SW 1271 (cell line): ENCODE data around the gene MXD1.
"Not testable (repeated sequence)": the region's sequence is repeated elsewhere in the genome, so short reads cannot be mapped to it uniquely, and the experiment has no call there.

Source experiments
- DNase-seq, 2 experiments: peaks; one replicate each; lab custom pipeline; 2025; lab: John Stamatoyannopoulos, UW

Gene MXD1

DNA sequence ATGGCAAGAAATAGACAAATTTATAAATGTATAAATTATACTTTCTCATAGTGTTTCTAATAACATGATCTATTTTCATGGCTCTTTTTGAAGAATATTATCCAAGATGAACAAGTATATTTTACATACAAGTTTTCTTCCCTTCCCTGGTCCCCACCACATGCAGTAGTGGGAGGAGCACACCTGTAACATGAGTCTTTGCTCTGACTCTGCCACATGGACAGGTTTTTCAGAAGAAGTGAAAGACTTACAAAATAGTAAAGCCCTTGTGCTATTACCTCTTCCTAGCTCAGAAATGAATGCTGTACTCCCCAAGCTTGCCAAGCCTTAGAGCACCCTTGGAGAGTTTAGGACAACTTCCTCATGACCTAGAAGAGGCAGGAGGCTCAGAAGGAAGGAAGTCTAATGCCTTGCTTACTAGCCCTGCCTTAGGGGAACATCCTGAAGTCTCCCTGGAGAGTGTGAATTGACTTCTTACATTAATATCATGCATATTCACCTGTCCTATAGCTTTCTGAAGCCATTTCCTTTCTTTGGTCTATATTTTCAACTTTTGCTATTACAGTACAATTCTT, 18.4 kb downstream of the MXD1 start:
- no peak for DNase-seq

DNA sequence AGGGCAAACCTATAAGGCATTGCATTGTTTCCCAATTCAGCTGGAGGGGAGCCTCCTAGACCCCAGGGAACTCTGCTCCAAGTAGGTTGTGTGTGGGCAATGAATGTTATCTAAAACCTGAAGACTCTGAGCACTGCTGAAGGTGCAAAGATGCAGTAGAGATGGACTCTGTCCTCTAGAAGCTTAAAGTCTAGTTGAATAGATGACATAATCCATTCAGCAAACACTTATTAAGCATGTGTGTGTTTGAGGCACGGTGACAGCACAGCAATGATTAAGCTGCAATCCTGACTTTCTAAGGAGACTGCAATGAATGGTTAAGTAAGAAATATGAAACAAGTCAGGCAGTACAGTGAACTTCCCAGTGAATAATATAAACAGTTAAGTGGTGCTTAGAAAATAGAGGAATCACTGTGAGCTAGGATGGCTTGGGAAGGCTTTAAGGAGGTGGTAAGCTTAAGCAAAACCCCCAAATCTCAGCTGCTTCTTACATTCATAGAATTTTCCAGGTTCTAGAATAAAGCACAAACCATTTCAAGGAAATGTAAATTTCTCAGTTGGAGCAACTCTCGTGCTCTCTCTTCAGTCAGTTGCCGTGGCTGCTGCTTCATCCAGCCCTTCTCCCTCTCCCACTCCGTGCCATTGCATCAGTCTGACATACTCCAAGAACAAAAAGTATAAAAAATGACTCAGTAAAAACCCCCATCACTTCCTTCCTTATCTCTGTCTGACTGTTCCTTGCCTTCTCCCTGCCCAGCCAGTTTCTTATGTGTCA, 19.1 kb downstream of the MXD1 start:
- DNase-seq: peak in 1 of 2 experiments; percentile 10

DNA sequence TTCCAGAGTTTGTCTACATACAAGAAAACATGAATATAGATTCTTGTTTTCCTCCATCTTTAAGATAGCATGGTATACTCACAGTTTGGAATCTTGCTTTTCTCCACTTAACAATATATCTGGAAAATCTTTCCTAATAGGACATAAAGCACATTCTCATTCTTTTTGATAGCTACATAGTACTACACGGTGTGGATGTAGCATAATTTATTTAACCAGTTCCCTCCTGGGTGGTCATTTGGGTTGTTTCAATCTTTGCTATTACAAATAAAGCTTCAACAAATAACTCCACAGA, 19.7 kb downstream of the MXD1 start:
- DNase-seq: no peak

DNA sequence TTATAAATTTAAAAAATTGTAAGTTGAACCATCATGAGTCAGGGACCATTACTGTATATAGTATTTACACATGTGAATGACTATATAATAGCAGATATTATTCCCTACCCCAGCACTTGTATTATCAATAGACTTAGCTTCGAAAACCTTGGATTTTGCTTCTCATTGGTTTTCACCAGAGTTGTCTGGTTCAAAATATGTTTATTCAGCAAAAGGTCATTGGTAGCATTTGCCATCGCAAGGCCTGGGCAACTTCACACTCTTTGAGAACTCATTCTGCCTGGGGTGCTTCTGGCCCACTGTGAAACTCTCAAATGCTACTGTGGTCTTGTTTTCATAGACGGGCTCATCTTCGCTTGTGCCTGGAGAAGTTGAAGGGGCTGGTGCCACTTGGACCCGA, 20.1 kb downstream of the MXD1 start:
- no peak for DNase-seq

DNA sequence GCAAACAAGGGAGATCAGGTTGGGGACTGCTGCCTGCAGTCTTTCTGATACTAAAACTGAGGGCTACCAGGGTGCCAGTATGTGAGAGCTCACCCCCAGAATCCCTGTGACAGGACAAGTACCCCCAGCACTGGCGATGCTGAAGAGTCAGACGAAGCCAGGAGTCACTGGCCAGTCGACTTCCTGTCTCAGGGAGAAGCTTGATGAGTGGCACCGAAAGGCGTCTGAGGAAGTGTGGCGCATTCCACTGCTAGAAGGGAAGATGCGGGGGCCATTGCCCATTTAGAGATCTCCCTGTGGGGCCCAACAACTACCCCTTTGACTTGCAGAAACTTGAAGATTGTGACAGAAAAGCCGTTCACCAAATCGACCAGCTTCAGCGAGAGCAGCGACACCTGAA, 22.0 kb downstream of the MXD1 start:
- no peak for DNase-seq

DNA sequence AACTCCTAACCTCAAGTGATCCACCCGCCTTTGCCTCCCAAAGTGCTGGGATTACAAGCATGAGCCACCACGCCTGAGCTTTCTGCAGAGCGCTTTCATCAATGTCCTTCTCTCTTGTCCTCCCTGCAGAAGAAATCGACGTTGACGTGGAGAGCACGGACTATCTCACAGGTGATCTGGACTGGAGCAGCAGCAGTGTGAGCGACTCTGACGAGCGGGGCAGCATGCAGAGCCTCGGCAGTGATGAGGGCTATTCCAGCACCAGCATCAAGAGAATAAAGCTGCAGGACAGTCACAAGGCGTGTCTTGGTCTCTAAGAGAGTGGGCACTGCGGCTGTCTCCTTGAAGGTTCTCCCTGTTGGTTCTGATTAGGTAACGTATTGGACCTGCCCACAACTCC, 23.1 kb downstream of the MXD1 start:
- DNase-seq: no peak

DNA sequence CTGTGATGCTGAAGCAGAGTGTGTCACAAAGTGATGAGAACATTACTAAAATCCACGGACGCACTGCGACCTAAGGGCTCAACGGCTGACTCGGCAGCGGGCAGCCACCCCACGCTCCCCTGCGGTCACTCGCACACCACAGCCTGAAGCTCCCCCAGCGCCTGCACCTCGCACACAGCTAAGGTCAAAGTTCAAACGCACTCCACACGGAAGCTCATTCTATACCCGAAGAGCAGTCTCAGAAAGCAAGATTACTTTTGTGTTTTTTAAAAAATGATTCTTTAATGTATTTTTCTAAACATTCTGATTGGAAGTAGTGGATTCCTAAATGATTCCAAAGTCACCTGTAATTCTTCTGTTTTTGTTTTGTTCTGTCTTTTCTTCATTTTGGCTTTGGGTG, 24.8 kb downstream of the MXD1 start:
- no peak for DNase-seq

DNA sequence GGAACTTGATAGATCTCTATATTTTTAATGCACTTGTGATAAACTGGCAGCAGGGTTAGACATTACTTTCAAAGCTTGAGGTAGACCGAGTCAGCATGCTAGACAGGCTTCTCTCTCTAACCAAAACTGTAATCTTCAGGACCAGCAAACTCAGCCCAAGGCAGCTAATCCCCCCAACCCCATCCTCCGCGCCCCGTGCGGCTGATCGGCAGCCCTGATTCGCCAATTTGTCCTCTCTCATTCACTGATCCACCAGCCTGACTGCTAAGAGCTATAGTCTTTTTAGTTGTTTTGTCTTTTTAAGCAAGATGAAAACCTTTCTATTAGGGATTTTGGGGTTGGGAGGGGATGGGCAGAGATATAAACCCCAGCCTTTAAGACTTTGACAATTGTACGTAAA, 25.8 kb downstream of the MXD1 start:
- no peak for DNase-seq

DNA sequence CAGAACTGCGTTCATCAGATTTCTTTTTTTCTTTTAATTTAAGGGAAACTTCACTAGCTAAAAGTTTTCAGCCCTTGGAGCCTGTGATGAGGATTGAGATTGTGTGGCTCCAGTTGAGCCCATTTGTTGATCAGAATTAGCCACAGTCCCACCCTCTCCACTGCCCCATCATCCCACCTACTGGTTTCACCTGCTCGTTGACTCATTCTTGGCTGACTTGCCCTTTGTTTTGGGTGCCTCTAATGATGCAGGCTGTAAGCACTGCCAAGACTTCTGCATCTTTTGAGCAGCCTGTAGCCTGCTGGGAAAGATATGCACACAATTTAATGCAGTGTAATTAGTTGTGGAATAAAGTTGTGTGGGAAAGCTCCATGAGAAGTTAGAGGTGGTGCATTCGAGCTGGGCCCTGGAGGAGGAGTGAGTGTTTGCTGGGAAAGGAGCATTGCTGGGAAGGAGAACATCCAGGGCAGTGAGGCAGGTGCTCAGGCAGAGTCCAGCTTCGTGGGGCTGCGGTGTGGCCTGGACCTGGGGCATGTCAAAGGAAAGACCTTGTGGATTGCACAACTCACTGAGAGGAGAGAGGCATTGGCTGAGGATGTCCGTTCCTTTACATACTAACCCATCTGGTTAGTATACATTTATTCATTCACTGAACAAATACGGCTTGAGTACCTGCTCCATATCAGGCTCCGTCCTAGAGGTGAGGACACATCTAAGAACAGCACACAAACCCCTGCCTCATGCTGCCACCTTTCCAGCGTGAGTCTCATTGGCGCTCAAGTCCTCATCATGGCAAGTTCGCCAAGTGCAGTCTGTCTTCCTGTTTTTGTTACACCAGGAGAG, 28.3 kb downstream of the MXD1 start:
- DNase-seq: no peak

DNA sequence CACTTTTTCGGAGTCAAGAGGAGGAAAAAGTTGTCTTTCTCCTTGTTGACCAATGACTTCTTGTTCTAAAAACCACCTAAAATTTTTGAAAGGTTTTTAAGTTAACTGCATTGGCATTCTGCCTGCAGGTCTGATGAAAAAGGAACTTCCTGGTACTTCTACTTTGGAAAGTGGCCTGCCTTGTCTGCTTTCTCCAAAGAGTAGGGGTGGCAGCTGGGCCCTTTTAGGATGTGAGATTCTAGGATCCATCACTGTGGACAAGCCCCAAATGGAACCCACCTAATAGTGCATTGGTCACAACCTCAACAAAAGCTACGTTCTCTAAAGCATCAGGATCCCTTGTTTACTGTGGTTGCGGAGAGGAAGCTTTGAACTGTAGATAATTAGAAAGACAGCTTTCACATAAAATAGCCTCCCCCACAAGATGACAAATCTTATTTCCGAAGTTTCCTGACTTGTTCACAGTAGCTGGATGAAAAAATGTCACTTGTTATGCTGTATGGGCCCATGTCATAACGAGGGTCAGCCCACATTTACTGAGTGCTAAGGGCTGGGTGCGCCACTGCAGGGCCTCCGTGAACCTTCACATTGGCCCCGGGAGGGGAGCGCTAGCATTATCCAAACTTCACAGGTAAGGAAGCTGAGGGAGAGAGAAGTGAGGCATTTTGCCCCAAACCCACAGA, 29.1 kb downstream of the MXD1 start:
- DNase-seq: no peak

DNA sequence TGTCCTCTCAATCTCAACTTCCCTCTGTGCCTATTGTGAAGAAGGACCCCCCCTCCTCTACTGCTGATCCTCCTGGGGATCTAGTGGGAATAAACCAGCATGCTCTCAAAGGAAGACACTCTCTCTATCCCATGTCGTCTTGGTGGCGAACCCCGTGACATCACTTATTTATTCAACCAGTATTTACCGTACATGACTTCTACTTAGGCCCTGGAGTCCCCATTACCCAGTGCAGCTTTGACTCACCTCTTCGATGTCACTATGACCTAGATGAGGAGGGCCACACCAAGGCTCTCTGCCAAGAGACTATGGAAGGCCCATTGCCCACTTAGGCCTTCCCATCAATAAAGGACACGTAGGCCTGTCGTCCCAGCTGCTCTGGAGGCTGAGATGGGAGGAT, 29.8 kb downstream of the MXD1 start:
- no peak for DNase-seq

DNA sequence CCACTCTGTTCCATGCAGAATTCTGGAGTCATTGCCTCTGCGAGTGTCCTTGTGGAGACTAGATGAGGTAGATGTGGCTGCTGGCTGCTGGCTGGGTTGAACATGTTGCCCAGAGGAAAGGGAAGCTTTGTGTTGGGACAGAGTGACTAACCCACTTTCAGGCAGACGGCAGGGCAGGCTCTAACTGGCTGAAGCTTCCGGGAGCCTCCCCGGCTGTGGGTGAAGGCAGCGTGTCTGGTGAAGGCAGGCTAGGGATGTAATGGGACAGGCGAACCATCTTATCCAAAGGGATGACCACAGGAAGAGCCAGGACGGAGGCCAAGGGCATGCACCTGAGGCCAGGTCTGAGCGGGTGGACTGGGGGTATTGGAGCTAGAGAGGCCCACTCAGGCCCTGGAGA, 30.5 kb downstream of the MXD1 start:
- DNase-seq: no peak

DNA sequence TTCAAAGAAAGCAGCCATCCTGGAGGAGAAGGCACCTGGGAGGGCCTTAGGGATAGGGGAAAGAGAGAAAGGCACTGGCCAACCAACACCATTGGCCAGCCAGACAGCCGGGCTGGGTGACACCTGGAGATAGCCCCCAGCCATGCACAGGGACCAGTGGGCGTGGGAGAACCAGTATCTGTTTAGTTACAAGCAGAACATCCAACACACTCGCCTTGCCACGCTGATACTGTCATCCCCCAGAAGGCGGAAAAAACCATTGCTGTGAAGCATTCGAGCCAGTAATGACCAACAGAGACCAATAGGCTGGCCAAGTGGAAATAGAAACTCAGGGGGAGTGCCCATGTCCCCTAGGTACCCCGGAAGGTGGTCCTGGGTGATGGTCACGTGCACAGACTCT, 31.0 kb downstream of the MXD1 start:
- DNase-seq: no peak

DNA sequence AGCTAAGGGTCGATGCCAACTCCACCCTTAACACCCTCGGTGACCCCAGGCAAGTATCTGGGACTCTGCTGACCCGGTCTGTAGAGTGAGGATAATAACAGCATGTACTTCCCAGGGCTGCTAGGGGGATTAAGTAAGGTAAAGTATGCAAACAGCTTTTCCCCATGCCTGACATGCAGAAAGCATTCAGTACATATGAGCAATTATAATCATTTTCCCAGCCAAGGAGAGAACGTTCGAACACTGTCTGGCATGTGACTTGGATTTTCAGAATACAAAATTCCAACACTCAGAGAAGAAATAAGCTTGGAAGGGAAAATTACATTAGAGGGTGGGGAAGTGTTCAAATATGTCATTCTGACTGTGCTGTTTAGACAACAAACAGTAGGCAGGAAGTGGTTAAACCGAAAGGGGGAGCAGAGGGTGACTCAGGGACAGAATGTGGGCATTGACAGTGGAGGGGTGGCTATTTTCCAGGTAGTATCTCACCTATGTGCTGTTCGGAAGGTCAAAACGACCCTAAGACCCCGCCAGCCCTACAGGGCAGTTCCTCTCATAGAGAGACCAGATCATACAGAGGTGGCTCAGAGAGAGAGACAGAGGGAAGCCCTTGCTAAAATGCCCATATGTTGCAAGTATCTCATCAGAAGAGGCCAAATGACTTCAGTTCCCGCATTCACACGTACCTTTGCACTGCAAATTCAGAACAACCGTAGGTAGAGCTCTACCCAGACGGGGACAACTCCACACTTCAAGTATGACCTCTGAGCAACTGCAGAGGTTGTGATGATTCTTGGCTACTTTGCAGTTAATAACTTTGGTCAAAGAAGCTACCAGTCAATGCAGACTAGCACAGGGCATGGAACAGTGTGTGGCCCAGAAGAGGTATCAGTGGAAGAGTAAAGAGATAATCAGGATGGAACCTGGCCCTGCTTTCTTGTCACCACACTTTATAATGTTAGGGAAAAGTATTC, 31.7 kb downstream of the MXD1 start:
- DNase-seq: peak; percentile 25 to 72

DNA sequence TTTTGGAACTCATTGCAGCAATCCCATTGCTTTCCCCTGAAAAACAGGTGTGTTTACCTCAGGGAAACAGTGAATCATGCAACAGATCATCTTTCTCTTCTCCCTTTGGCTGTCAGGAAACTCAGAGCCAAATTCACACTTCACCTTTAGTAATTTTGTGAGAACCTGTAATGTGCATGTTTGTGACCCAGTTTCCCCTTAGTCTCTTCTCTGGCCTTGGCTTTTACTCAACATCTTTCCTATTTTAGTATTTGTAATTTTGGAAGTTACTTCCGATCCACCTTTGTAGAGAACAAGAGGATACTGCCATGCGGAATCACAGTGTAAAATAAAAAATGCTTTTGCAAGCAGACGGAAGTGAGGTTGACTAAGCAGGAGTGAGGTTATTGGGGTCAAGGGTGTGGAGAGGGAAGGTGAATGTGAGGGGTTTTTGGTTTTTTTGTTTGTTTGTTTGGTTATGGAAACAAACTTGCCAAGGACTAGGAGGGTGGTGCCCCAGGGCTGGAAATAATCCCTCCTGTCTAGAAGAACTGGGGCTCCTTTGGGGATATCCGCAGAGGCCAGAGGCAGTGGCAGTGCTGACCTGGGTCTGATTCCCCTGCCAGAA, 32.5 kb downstream of the MXD1 start:
- no peak for DNase-seq

DNA sequence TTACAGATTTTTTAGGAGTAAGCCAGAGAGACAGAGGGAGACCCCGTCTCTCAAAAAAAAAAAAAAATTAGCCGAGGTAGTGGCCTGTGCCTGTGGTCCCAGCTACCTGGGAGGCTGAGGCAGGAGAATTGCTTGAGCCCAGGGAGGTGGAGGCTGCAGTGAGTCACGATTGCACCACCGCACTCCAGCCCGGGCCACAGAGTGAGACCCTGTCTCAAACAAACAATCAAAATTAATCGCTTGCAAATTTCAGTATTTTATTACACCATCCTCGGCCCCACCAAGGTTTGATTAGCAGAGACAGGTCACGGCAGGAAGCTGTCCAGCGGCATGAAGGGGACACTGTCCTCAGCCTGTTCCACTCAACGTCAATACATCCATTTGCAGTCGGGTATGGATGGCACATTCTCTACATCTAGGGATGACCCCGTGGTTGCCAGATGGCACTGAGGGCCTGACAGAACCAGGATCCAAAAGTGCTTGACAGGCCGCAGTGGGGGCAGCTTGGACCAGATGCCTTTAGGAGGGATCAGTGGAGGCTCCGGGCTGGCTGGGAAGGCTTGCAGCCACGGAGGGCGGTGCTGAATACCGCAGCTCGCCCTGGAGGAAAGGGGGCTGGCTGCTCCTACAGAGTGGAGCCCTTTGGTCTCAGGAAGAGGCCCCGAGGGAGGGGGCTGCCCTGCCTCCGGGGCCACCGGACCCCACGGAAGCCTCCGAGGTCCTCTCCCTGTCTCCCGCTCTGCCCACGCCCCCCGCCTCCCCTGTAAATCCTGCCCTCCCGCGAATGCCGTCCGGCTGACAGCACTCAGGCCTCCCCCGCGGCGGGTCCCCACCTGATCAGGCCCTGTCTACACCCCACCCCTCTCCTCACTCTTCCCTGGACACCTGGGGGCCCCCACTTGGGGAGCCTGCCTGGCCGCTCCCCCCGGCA, 33.4 kb downstream of the MXD1 start:
- no peak for DNase-seq

DNA sequence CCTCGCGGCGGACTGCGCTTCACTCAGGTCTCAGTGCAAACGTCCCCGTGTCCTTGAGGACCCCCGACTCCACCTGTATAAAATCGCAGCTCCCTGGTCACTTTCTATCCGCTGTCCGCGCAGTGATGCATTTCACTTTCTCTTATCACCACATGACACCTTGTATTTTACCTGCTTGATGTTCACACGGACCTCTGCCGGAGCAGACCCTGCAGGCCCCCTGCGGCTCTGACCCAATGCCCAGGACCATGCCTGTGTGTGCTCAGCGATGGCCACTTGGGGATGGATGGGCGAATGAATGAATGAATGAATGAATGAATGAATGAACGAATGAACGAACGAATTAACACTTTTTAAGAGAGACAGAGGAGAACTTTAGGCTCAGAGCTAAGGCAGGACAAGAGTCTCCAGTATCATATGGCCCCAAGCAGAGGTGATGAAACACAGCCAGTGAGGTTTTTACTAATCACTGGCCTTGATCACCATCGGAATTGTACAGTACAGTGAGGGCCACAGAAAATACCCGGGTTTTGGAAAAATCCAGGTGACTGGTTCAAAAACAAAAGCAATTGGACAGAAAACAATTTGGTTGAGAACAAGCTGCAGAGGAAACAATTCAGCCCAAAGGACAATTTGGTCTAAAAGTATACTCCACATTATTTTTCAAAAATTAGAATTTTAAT, 34.2 kb downstream of the MXD1 start:
- no peak for DNase-seq

DNA sequence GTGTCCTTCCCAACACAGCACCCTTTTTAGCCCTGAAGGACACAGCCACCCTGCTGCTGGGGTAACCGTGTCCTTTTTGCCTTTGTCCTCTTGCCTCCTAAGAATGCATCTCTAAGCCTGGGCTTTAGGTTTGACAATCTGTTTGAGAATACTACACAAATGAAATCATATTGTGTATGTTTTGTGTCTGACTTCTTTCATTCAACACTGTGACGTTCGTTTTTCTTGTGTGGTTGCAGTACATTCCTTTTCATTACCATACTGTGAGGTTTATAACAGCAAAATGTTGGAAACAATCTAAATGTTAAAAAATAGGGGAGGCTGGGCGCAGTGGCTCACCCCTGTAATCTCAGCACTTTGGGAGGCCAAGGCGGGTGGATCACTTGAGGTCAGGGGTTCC, 35.3 kb downstream of the MXD1 start:
- no peak for DNase-seq

DNA sequence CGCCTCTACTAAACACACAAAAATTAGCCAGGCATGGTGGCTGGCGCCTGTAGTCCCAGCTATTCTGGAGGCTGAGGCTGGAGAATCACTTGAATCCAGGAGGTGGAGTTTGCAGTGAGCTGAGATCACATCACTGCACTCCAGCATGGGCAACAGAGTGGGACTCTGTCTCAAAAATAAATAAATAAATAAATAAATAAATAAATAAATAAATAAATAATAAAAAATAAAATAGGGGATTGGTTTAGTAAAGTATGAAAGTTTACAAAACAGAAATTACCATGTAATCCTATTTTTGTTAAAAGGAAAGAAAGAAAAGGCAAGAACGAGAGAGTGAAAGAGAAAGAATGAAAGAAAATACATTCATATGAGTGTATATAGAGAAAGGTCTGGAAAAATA, 35.8 kb downstream of the MXD1 start:
- DNase-seq: not testable (repeated sequence)
